Mesothelial cell of epicardium (in vitro differentiated cells): ENCODE results near the gene PPP6R3. TPM values are rescaled to one million over a fixed set of nuclear protein-coding genes. Genes with fewer than 3 reads are reported as not detected.

Experiments used
- DNase-seq, 2 experiments: peaks; one replicate each; pipeline ENCODE4 v3.0.0; 2021; ENCODE audit warnings: low spot score in 2 of 2; ENCODE audit not compliant: unreplicated experiment in 2 of 2
- H3K27ac Mint-ChIP-seq: 2 replicates; pipeline ENCODE4 v1.8.0; 2021; ENCODE audit warnings: mixed read lengths
- H3K27me3 Mint-ChIP-seq: 2 replicates; pipeline ENCODE4 v1.8.0; 2021; ENCODE audit warnings: low read depth, mixed read lengths
- H3K36me3 Mint-ChIP-seq: 2 replicates; pipeline ENCODE4 v1.8.0; 2021; ENCODE audit warnings: mixed read lengths
- H3K4me1 Mint-ChIP-seq: 2 replicates; pipeline ENCODE4 v1.8.0; 2021; ENCODE audit warnings: mixed read lengths
- H3K4me3 Mint-ChIP-seq: 2 replicates; pipeline ENCODE4 v1.8.0; 2021; ENCODE audit warnings: mild to moderate bottlenecking, moderate library complexity, mixed read lengths
- H3K9me3 Mint-ChIP-seq: 2 replicates; pipeline ENCODE4 v1.8.0; 2021; ENCODE audit warnings: mixed read lengths
- CTCF ChIP-seq: fragments of 200-600 bp; sonication (generic); IDR thresholded peaks from one replicate; pipeline ENCODE4 v1.5.0; 2021; ENCODE audit warnings: antibody characterized with exemption; ENCODE audit not compliant: unreplicated experiment
- total RNA-seq: library from RNA; stranded (reverse); gene quantifications from 3 replicates; pipeline ENCODE4 v1.2.1, GENCODE V29; 2021

PPP6R3 gene
- total RNA-seq, 1 donor from 2014 or later: 137 TPM

GRCh38 chr11:68652683-68653156, 192.2 kb downstream of the PPP6R3 start:
- peaks cover 7% of the 10 kb centered on the region for H3K4me1 Mint-ChIP-seq
- no peak overlapping the region for H3K4me3 Mint-ChIP-seq
- H3K36me3 Mint-ChIP-seq: no peaks in the 10 kb centered on the region
- H3K27ac Mint-ChIP-seq: no peak overlapping the region
- H3K9me3 Mint-ChIP-seq: peaks cover 11% of the 10 kb centered on the region
- no peaks in the 10 kb centered on the region for H3K27me3 Mint-ChIP-seq
- TF ChIP-seq CTCF: no peak
- DNase-seq: no peak

- no peak for DNase-seq
- Mint-ChIP-seq H3K27me3 (no peaks in the 10 kb centered on the region), H3K4me3 (no peak overlapping the region), H3K27ac (no peak overlapping the region), H3K4me1 (peaks cover 10% of the 10 kb centered on the region), H3K9me3 (peaks cover 11% of the 10 kb centered on the region), H3K36me3 (no peaks in the 10 kb centered on the region)
- TF ChIP-seq CTCF: no peak
These were observed 193.2 kb downstream of the PPP6R3 start for GRCh38 chr11:68653486-68654430.

- no peak overlapping the region for H3K4me3 Mint-ChIP-seq
- H3K27ac Mint-ChIP-seq: no peak overlapping the region
- no peaks in the 10 kb centered on the region for H3K36me3 Mint-ChIP-seq
- peaks cover 11% of the 10 kb centered on the region for H3K9me3 Mint-ChIP-seq
- H3K27me3 Mint-ChIP-seq: no peaks in the 10 kb centered on the region
- H3K4me1 Mint-ChIP-seq: peaks cover 16% of the 10 kb centered on the region
- no peak for TF ChIP-seq CTCF
- no peak for DNase-seq
These were observed 194.4 kb downstream of the PPP6R3 start for GRCh38 chr11:68654978-68655377.

GRCh38 chr11:68655406-68655805, 194.9 kb downstream of the PPP6R3 start:
- Mint-ChIP-seq H3K4me1 (peaks cover 16% of the 10 kb centered on the region), H3K36me3 (no peaks in the 10 kb centered on the region), H3K9me3 (peaks cover 11% of the 10 kb centered on the region), H3K4me3 (no peak overlapping the region), H3K27ac (no peak overlapping the region), H3K27me3 (peaks cover under 1% of the 10 kb centered on the region)
- TF ChIP-seq CTCF: no peak
- no peak for DNase-seq

- Mint-ChIP-seq H3K4me3 (no peak overlapping the region), H3K27me3 (peaks cover 2% of the 10 kb centered on the region), H3K4me1 (peaks cover 16% of the 10 kb centered on the region), H3K36me3 (no peaks in the 10 kb centered on the region), H3K27ac (no peak overlapping the region), H3K9me3 (peaks cover 11% of the 10 kb centered on the region)
- no peak for TF ChIP-seq CTCF
- no peak for DNase-seq
These were observed 195.3 kb downstream of the PPP6R3 start for GRCh38 chr11:68655806-68656205.
